ENCODE measurements around the gene AHNAK. TPM values are rescaled to one million over a fixed set of nuclear protein-coding genes. Genes with fewer than 3 reads are reported as not detected.

The AHNAK gene
- total RNA-seq, 1 donor = 281 TPM

- Histone ChIP-seq H3K4me3 (ENCODE audit: low read length) (no peak overlapping the region), H3K4me1 (ENCODE audit: insufficient read depth, low read length) (peaks cover 50% of the 10 kb centered on the region), H3K27me3 (ENCODE audit: insufficient read depth, low read length) (no peaks in the 10 kb centered on the region), H3K9me3 (ENCODE audit: low read depth, low read length) (no peaks in the 10 kb centered on the region)
Measured at GRCh38 chr11:62438641-62439040, 108.0 kb downstream of the AHNAK start.

GRCh38 chr11:62437616-62438015, 109.0 kb downstream of the AHNAK start:
- Histone ChIP-seq H3K4me1 (ENCODE audit: insufficient read depth, low read length) (peaks cover 51% of the 10 kb centered on the region), H3K9me3 (ENCODE audit: low read depth, low read length) (no peaks in the 10 kb centered on the region), H3K4me3 (ENCODE audit: low read length) (no peak overlapping the region), H3K27me3 (ENCODE audit: insufficient read depth, low read length) (no peaks in the 10 kb centered on the region)

GRCh38 chr11:62435846-62436660, 110.6 kb downstream of the AHNAK start:
- Histone ChIP-seq H3K9me3 (ENCODE audit: low read depth, low read length) (no peaks in the 10 kb centered on the region), H3K27me3 (ENCODE audit: insufficient read depth, low read length) (no peaks in the 10 kb centered on the region), H3K4me3 (ENCODE audit: low read length) (no peak overlapping the region), H3K4me1 (ENCODE audit: insufficient read depth, low read length) (peaks cover 65% of the 10 kb centered on the region)

- no peaks in the 10 kb centered on the region for H3K9me3 ChIP-seq (ENCODE audit: low read depth, low read length)
- no peaks in the 10 kb centered on the region for H3K27me3 ChIP-seq (ENCODE audit: insufficient read depth, low read length)
- no peak overlapping the region for H3K4me3 ChIP-seq (ENCODE audit: low read length)
- peaks cover 74% of the 10 kb centered on the region for H3K4me1 ChIP-seq (ENCODE audit: insufficient read depth, low read length)
Measured at GRCh38 chr11:62433904-62434276, 112.7 kb downstream of the AHNAK start.

- no peaks in the 10 kb centered on the region for H3K27me3 ChIP-seq (ENCODE audit: insufficient read depth, low read length)
- peaks cover 80% of the 10 kb centered on the region for H3K4me1 ChIP-seq (ENCODE audit: insufficient read depth, low read length)
- H3K4me3 ChIP-seq (ENCODE audit: low read length) = no peak overlapping the region
- no peaks in the 10 kb centered on the region for H3K9me3 ChIP-seq (ENCODE audit: low read depth, low read length)
Measured at GRCh38 chr11:62433141-62433903, 113.3 kb downstream of the AHNAK start.

- Histone ChIP-seq H3K9me3 (ENCODE audit: low read depth, low read length) (no peaks in the 10 kb centered on the region), H3K27me3 (ENCODE audit: insufficient read depth, low read length) (no peaks in the 10 kb centered on the region), H3K4me1 (ENCODE audit: insufficient read depth, low read length) (peaks cover 86% of the 10 kb centered on the region), H3K4me3 (ENCODE audit: low read length) (no peak overlapping the region)
Measured at GRCh38 chr11:62432695-62433094, 113.9 kb downstream of the AHNAK start.

- H3K4me1 ChIP-seq (ENCODE audit: insufficient read depth, low read length) = peaks cover 100% of the 10 kb centered on the region
- no peaks in the 10 kb centered on the region for H3K27me3 ChIP-seq (ENCODE audit: insufficient read depth, low read length)
- H3K9me3 ChIP-seq (ENCODE audit: low read depth, low read length) = no peaks in the 10 kb centered on the region
- H3K4me3 ChIP-seq (ENCODE audit: low read length) = no peak overlapping the region
Measured at GRCh38 chr11:62431171-62431901, 115.3 kb downstream of the AHNAK start.

- H3K4me3 ChIP-seq (ENCODE audit: low read length) = no peak overlapping the region
- H3K27me3 ChIP-seq (ENCODE audit: insufficient read depth, low read length) = no peaks in the 10 kb centered on the region
- H3K9me3 ChIP-seq (ENCODE audit: low read depth, low read length) = no peaks in the 10 kb centered on the region
- H3K4me1 ChIP-seq (ENCODE audit: insufficient read depth, low read length) = peaks cover 99% of the 10 kb centered on the region
Measured at GRCh38 chr11:62430425-62430824, 116.2 kb downstream of the AHNAK start.

- H3K27me3 ChIP-seq (ENCODE audit: insufficient read depth, low read length) = no peaks in the 10 kb centered on the region
- no peaks in the 10 kb centered on the region for H3K9me3 ChIP-seq (ENCODE audit: low read depth, low read length)
- no peak overlapping the region for H3K4me3 ChIP-seq (ENCODE audit: low read length)
- H3K4me1 ChIP-seq (ENCODE audit: insufficient read depth, low read length) = peaks cover 96% of the 10 kb centered on the region
Measured at GRCh38 chr11:62428871-62429560, 117.6 kb downstream of the AHNAK start.

GRCh38 chr11:62427630-62428233, 118.9 kb downstream of the AHNAK start:
- H3K4me3 ChIP-seq (ENCODE audit: low read length) = no peak overlapping the region

GRCh38 chr11:62423012-62423411, 123.6 kb downstream of the AHNAK start:
- Histone ChIP-seq H3K4me3 (ENCODE audit: low read length) (no peak overlapping the region), H3K27me3 (ENCODE audit: insufficient read depth, low read length) (no peaks in the 10 kb centered on the region), H3K4me1 (ENCODE audit: insufficient read depth, low read length) (peaks cover 36% of the 10 kb centered on the region), H3K9me3 (ENCODE audit: low read depth, low read length) (no peaks in the 10 kb centered on the region)

More at GRCh38 chr11:62427630-62428233, 118.9 kb downstream of the AHNAK start:
- Histone ChIP-seq H3K9me3 (ENCODE audit: low read depth, low read length) (no peaks in the 10 kb centered on the region), H3K4me1 (ENCODE audit: insufficient read depth, low read length) (peaks cover 83% of the 10 kb centered on the region), H3K27me3 (ENCODE audit: insufficient read depth, low read length) (no peaks in the 10 kb centered on the region)

- Histone ChIP-seq H3K9me3 (ENCODE audit: low read depth, low read length) (no peaks in the 10 kb centered on the region), H3K27me3 (ENCODE audit: insufficient read depth, low read length) (no peaks in the 10 kb centered on the region), H3K4me3 (ENCODE audit: low read length) (no peak overlapping the region), H3K4me1 (ENCODE audit: insufficient read depth, low read length) (peaks cover 25% of the 10 kb centered on the region)
Measured at GRCh38 chr11:62421996-62422395, 124.6 kb downstream of the AHNAK start.

GRCh38 chr11:62420882-62421281, 125.7 kb downstream of the AHNAK start:
- no peaks in the 10 kb centered on the region for H3K9me3 ChIP-seq (ENCODE audit: low read depth, low read length)
- H3K27me3 ChIP-seq (ENCODE audit: insufficient read depth, low read length) = no peaks in the 10 kb centered on the region
- no peak overlapping the region for H3K4me3 ChIP-seq (ENCODE audit: low read length)
- H3K4me1 ChIP-seq (ENCODE audit: insufficient read depth, low read length) = peaks cover 15% of the 10 kb centered on the region

- Histone ChIP-seq H3K9me3 (ENCODE audit: low read depth, low read length) (no peaks in the 10 kb centered on the region), H3K4me1 (ENCODE audit: insufficient read depth, low read length) (peaks cover 7% of the 10 kb centered on the region), H3K27me3 (ENCODE audit: insufficient read depth, low read length) (no peaks in the 10 kb centered on the region), H3K4me3 (ENCODE audit: low read length) (no peak overlapping the region)
Measured at GRCh38 chr11:62419943-62420342, 126.7 kb downstream of the AHNAK start.

Measured in mononuclear cell (primary cell).